Karpas-422 (cell line): ENCODE measurements around the gene RBMS3. TPM values are rescaled to one million over a fixed set of nuclear protein-coding genes. Genes with fewer than 3 reads are reported as not detected.
"Not testable (repeated sequence)": the region's sequence is repeated elsewhere in the genome, so short reads cannot be mapped to it uniquely, and the experiment has no call there.

Experiments used
- DNase-seq: peaks from one replicate; pipeline ENCODE4 v3.0.0-alpha.2; 2015
- H2AFZ ChIP-seq: fragments of 200-600 bp; sonication (generic); 2 replicates; pipeline ENCODE4 v1.6.1; 2014; ENCODE audit warnings: antibody characterized with exemption, low read length, mixed read lengths
- H3K27ac ChIP-seq: fragments of 200-600 bp; sonication (generic); 2 replicates; pipeline ENCODE4 v1.5.1; 2014; ENCODE audit warnings: mild to moderate bottlenecking, low read length, moderate library complexity
- H3K27me3 ChIP-seq: fragments of 200-600 bp; sonication (generic); 2 replicates; pipeline ENCODE4 v1.6.1; 2014; ENCODE audit warnings: low read length, mixed read lengths
- H3K36me3 ChIP-seq: fragments of 200-600 bp; sonication (generic); 2 replicates; pipeline ENCODE4 v1.6.1; 2014; ENCODE audit warnings: low read length, mixed read lengths; ENCODE audit not compliant: insufficient read depth
- H3K4me1 ChIP-seq: fragments of 200-600 bp; sonication (generic); 2 replicates; pipeline ENCODE4 v1.6.1; 2014; ENCODE audit warnings: mild to moderate bottlenecking, low read length, mixed read lengths
- H3K4me2 ChIP-seq: fragments of 200-600 bp; sonication (generic); 2 replicates; pipeline ENCODE4 v1.6.1; 2014; ENCODE audit warnings: low read length, low read depth, mild to moderate bottlenecking; ENCODE audit not compliant: poor library complexity, severe bottlenecking
- H3K4me3 ChIP-seq: fragments of 200-600 bp; sonication (generic); 2 replicates; pipeline ENCODE4 v1.5.1; 2014; ENCODE audit warnings: mild to moderate bottlenecking, antibody characterized with exemption, low read length, mixed read lengths
- H3K79me2 ChIP-seq: fragments of 200-600 bp; sonication (generic); 2 replicates; pipeline ENCODE4 v1.6.1; 2014; ENCODE audit warnings: mild to moderate bottlenecking, low read length, mixed read lengths
- H3K9ac ChIP-seq: fragments of 200-600 bp; sonication (generic); 2 replicates; pipeline ENCODE4 v1.6.0; 2014; ENCODE audit warnings: low read length
- H3K9me2 ChIP-seq: fragments of 200-600 bp; sonication (generic), shearing (Covaris generic); replicated peaks from 2 replicates; pipeline ENCODE4 v1.6.0; 2014; ENCODE audit warnings: mild to moderate bottlenecking, low read length, moderate library complexity; ENCODE audit not compliant: insufficient read depth
- H3K9me3 ChIP-seq: fragments of 300-700, 200-600 bp; sonication (generic); 2 replicates; pipeline ENCODE4 v1.6.1; 2014; ENCODE audit warnings: low read length, mixed read lengths
- H4K20me1 ChIP-seq: fragments of 200-600 bp; sonication (generic); 2 replicates; pipeline ENCODE4 v1.6.1; 2014; ENCODE audit warnings: mild to moderate bottlenecking, antibody characterized with exemption, low read length, low read depth; ENCODE audit not compliant: insufficient read depth
- total RNA-seq: library from RNA; depleted of rRNA; stranded (reverse); fragments of >200 nt; shearing (Covaris generic); gene quantifications from 2 replicates; pipeline ENCODE4 v1.2.3, GENCODE V29; 2014; ENCODE audit warnings: low replicate concordance

RBMS3 gene
- total RNA-seq, 1 experiment from 2014 or later = not detected

- H3K27me3 ChIP-seq = no peaks in the 10 kb centered on the region
- DNase-seq = no peak
Measured at GRCh38 chr3:30035935-30036567, 755.2 kb downstream of the RBMS3 start.

DNA sequence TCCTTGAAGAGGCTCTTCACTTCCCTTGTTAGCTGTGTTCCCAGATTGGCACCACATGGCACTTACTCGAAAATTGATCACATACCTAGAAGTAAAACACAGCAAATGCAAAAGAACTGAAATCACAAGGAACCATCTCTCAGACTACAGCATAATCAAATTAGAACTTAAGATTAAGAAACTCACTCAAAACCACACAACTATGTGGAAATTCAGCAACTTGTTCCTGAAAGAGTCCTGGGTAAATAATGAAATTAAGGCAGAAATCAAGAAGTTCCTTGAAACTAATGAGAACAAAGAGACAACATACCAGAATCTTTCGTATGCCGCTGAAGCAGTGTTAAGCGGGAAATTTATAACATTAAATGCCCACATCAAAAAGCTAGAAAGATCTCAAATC is 759.3 kb downstream of the RBMS3 start:
- Histone ChIP-seq H2AFZ (no peak overlapping the region), H3K36me3 (no peaks in the 10 kb centered on the region), H3K9me3 (no peaks in the 10 kb centered on the region; the same call in 1 of the 2 replicates), H3K79me2 (no peaks in the 10 kb centered on the region), H4K20me1 (no peaks in the 10 kb centered on the region), H3K27me3 (no peaks in the 10 kb centered on the region), H3K9me2 (no peaks in the 10 kb centered on the region), H3K4me2 (no peak overlapping the region), H3K4me1 (no peaks in the 10 kb centered on the region), H3K4me3 (no peak overlapping the region), H3K9ac (no peak overlapping the region), H3K27ac (no peak overlapping the region)
- DNase-seq = no peak

More at GRCh38 chr3:30035935-30036567, 755.2 kb downstream of the RBMS3 start:
- H3K79me2 ChIP-seq = no peaks in the 10 kb centered on the region
- H3K4me3 ChIP-seq = no peak overlapping the region
- no peak overlapping the region for H2AFZ ChIP-seq
- H3K9me3 ChIP-seq = peaks cover 4% of the 10 kb centered on the region
- no peak overlapping the region for H3K4me2 ChIP-seq
- no peaks in the 10 kb centered on the region for H4K20me1 ChIP-seq
- H3K36me3 ChIP-seq = no peaks in the 10 kb centered on the region
- H3K9ac ChIP-seq = no peak overlapping the region
- no peak overlapping the region for H3K27ac ChIP-seq
- no peaks in the 10 kb centered on the region for H3K4me1 ChIP-seq
- no peaks in the 10 kb centered on the region for H3K9me2 ChIP-seq

DNA sequence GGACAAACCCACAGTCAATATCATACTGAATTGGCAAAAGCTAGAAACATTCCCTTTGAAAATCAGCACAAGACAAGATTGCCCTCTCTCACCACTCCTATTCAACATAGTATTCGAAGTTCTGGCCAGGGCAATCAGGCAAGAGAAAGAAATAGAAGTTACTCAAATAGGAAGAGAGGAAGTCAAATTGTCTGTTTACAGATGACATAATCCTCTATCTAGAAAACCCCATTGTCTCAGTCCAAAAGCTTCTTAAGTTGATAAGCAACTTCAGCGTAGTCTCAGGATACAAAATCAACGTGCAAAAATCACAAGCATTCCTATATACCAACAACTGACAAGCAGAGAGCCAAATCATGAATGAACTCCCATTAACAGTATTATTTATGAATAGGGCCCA is 760.6 kb downstream of the RBMS3 start:
- H2AFZ ChIP-seq, H3K27me3 ChIP-seq, H3K9ac ChIP-seq: not testable (repeated sequence)

GRCh38 chr3:30042274-30042859 is 761.5 kb downstream of the RBMS3 start:
- peak; percentile 80 for DNase-seq
- Histone ChIP-seq H3K27me3 (no peaks in the 10 kb centered on the region), H3K79me2 (no peaks in the 10 kb centered on the region), H3K4me3 (no peak overlapping the region), H2AFZ (no peak overlapping the region), H3K9me3 (no peaks in the 10 kb centered on the region; the same call in 1 of the 2 replicates), H4K20me1 (no peaks in the 10 kb centered on the region), H3K36me3 (no peaks in the 10 kb centered on the region), H3K9ac (no peak overlapping the region), H3K4me2 (no peak overlapping the region), H3K4me1 (no peaks in the 10 kb centered on the region), H3K27ac (no peak overlapping the region), H3K9me2 (no peaks in the 10 kb centered on the region)

More for the DNA sequence above, 760.6 kb downstream of the RBMS3 start:
- H3K79me2 ChIP-seq, H3K9me2 ChIP-seq, H3K4me2 ChIP-seq, H3K36me3 ChIP-seq, H3K27ac ChIP-seq, H3K9me3 ChIP-seq, H3K4me3 ChIP-seq, H3K4me1 ChIP-seq, H4K20me1 ChIP-seq, DNase-seq: not testable (repeated sequence)

DNA sequence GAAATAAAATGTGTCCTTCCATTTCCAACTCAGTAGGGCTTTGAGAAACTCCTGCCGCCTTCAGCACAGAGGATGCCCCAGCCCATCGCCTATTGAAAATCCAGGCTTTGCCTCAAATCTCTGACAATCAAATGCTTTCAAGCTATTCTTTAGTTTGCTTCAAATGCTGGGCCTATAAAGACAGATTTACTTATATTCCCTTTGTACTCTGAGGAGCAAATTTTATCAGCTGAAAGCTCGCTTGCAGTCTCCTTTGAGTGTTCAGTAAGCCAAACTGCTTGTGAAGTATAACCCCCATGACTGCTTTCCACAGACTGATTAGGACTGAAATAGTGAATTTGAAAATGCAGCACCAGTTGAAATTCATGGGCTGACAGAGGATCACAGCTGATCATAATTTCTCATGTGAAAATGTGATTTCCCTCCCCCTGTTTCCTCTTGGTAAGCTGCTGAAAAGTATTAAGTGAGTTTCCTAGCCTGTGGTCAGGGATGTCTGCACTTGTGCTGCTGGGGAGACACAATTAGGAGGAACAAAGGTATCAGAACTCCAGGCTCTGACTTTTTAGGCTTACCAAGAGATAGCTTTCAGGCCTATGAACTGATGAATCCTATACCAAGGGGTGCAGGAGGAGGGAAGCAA is 762.2 kb downstream of the RBMS3 start:
- H3K4me1 ChIP-seq = no peaks in the 10 kb centered on the region
- H3K79me2 ChIP-seq = no peaks in the 10 kb centered on the region
- H3K4me2 ChIP-seq = no peak overlapping the region
- no peak overlapping the region for H2AFZ ChIP-seq
- no peak overlapping the region for H3K4me3 ChIP-seq
- no peaks in the 10 kb centered on the region for H3K9me2 ChIP-seq
- no peak overlapping the region for H3K9ac ChIP-seq
- H3K27ac ChIP-seq = no peak overlapping the region
- no peaks in the 10 kb centered on the region for H4K20me1 ChIP-seq
- H3K36me3 ChIP-seq = no peaks in the 10 kb centered on the region
- no peak for DNase-seq
- no peaks in the 10 kb centered on the region for H3K9me3 ChIP-seq
- H3K27me3 ChIP-seq = no peaks in the 10 kb centered on the region

DNA sequence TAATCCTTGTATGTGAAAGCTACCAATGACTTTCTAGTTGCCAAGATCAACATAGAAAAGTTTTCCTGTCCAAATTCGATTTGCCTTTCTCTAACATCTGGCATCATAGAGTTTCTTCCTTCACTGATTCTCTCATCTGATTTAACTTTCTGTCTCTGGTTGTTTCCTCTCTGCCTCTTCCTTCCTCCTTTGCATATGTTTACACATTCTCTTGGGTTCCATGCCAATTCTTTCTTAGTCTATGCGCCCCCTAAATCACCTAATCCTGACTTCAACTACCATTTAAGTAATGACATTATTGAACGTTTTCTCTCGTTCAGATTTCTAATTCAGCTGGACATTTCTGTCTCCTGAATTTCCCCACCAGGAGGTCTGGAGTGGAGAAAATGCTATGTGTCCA is 763.6 kb downstream of the RBMS3 start:
- no peak overlapping the region for H3K4me3 ChIP-seq
- no peak overlapping the region for H2AFZ ChIP-seq
- no peaks in the 10 kb centered on the region for H3K27me3 ChIP-seq
- no peaks in the 10 kb centered on the region for H3K9me3 ChIP-seq
- no peaks in the 10 kb centered on the region for H3K79me2 ChIP-seq
- no peaks in the 10 kb centered on the region for H3K36me3 ChIP-seq
- DNase-seq = no peak
- no peak overlapping the region for H3K4me2 ChIP-seq
- no peaks in the 10 kb centered on the region for H4K20me1 ChIP-seq
- H3K9ac ChIP-seq = no peak overlapping the region
- H3K27ac ChIP-seq = no peak overlapping the region
- no peaks in the 10 kb centered on the region for H3K9me2 ChIP-seq
- H3K4me1 ChIP-seq = no peaks in the 10 kb centered on the region

DNA sequence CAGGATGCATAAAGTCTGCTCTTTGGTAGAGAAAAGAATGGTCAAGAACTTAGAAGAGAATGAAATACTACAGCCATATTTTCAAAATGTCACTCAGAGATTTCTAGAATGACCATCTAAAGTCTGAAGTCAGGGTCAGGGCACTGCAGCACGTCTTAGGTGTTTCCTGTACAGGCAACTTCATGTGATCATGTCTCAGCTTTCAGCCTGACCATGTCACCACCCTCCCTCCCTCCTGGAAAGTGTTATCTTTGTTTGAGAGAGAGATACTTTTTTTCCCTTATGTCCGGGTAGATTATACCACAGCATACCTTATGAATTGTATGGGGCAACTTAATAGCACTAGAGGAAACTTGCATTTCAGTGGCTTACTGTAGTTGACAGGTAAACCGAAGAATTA is 767.6 kb downstream of the RBMS3 start:
- Histone ChIP-seq H3K4me2 (no peak overlapping the region), H3K4me1 (no peaks in the 10 kb centered on the region), H3K4me3 (no peak overlapping the region), H3K79me2 (no peaks in the 10 kb centered on the region), H3K27ac (no peak overlapping the region), H3K36me3 (no peaks in the 10 kb centered on the region), H2AFZ (no peak overlapping the region), H3K9ac (no peak overlapping the region), H3K27me3 (no peaks in the 10 kb centered on the region), H3K9me3 (no peaks in the 10 kb centered on the region), H3K9me2 (no peaks in the 10 kb centered on the region), H4K20me1 (no peaks in the 10 kb centered on the region)
- DNase-seq = no peak

DNA sequence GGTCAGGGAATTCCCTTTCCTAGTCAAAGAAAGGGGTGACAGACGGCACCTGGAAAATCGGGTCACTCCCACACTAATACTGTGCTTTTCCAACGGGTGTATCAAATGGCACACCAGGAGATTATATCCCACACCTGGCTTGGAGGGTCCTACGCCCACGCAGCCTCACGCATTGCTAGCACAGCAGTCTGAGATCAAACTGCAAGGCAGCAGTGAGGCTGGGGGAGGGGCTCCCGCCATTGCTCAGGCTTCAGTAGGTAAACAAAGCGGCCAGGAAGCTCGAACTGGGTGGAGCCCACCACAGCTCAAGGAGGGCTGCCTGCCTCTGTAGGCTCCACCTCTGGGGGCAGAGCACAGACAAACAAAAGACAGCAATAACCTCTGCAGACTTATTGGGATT is 769.2 kb downstream of the RBMS3 start:
- not testable (repeated sequence) for H3K9ac ChIP-seq, H3K36me3 ChIP-seq, H3K27me3 ChIP-seq, H3K79me2 ChIP-seq, H3K4me3 ChIP-seq, H4K20me1 ChIP-seq, H3K9me2 ChIP-seq, H3K9me3 ChIP-seq, H3K4me2 ChIP-seq, H3K27ac ChIP-seq, DNase-seq, H2AFZ ChIP-seq, H3K4me1 ChIP-seq
